ENCODE measurements around the gene TTI1. TPM values are rescaled to one million over a fixed set of nuclear protein-coding genes. Genes with fewer than 3 reads are reported as not detected.

TTI1 gene
- polyA plus RNA-seq, 1 of the 3 experiments (the other 2 are of a cell fraction) = 15.6 TPM

GRCh38 chr20:38059832-38060231 lies 26.6 kb upstream of the TTI1 start:
- WGBS (ENCODE audit: low lambda C conversion rate) = 91% methylated on average over 5 of the region's 5 CpGs
- H3K9me2 ChIP-seq = no peaks in the 10 kb centered on the region
- CTCF ChIA-PET = interaction anchor here (1.2 to 32.1 kb wide), 5 partner anchors 14 to 164 kb away, joined by 4 to 725 read pairs (median 54); no protein-coding TSS in a partner anchor
- H3K4me2 ChIP-seq = no peak overlapping the region
- no peak for TF ChIP-seq RAD21 (IDR thresholded peaks at IDR 0.05; ENCODE audit: low read length)
- TF ChIP-seq CTCF (IDR thresholded peaks at IDR 0.05) = no peak
- no peak for TF ChIP-seq USF2 (IDR thresholded peaks at IDR 0.05; ENCODE audit: borderline replicate concordance, low read depth, low read length)
- no peak for TF ChIP-seq USF1 (IDR thresholded peaks at IDR 0.05; ENCODE audit: borderline replicate concordance, low read depth)
- no peak for TF ChIP-seq NRF1 (IDR thresholded peaks at IDR 0.05; ENCODE audit: low read depth, low read length)
- TF ChIP-seq REST (IDR thresholded peaks at IDR 0.05; ENCODE audit: low read depth, low read length) = no peak
- no peak for TF ChIP-seq SMC3 (IDR thresholded peaks at IDR 0.05; ENCODE audit: low read depth, low read length)
- TF ChIP-seq MXI1 (IDR thresholded peaks at IDR 0.05; ENCODE audit: low read depth, low read length) = no peak
- TF ChIP-seq POLR2AphosphoS5 (IDR thresholded peaks at IDR 0.05; ENCODE audit: low read depth, low read length) = no peak
- no peak for TF ChIP-seq GABPA (IDR thresholded peaks at IDR 0.05; ENCODE audit: low read depth)
- TF ChIP-seq FOXJ3 (CRISPR knock-in tag; IDR thresholded peaks at IDR 0.05) = no peak
- TF ChIP-seq YY1 (IDR thresholded peaks at IDR 0.05; ENCODE audit: low read depth) = no peak
- no peak for TF ChIP-seq JUND (IDR thresholded peaks at IDR 0.05)
- TF ChIP-seq ZBTB33 (IDR thresholded peaks at IDR 0.05; ENCODE audit: borderline replicate concordance, low read depth) = no peak
- TF ChIP-seq CHD2 (IDR thresholded peaks at IDR 0.05; ENCODE audit: low read length, partially characterized antibody) = no peak
- TF ChIP-seq NFIC (IDR thresholded peaks at IDR 0.05; ENCODE audit: borderline replicate concordance) = no peak
- TF ChIP-seq PBX3 (IDR thresholded peaks at IDR 0.05) = no peak
- no peak for TF ChIP-seq RFX5 (IDR thresholded peaks at IDR 0.05; ENCODE audit: low read length)
- POLR2A ChIA-PET = no interaction called here
- peaks cover 66 to 81% of the 10 kb centered on the region in 2 experiments for H3K36me3 ChIP-seq (replicated peaks in 1 of 2; ENCODE audit: control insufficient read depth in 1 of 2, insufficient read depth in 2 of 2, low read length in 1 of 2)
- peaks cover 10% of the 10 kb centered on the region; the same call in 1 of the 2 replicates for H4K20me1 ChIP-seq (ENCODE audit: insufficient read depth)
- H3K9ac ChIP-seq = no peak overlapping the region
- H2AFZ ChIP-seq (ENCODE audit: low read depth) = no peak overlapping the region
- peaks cover 30% of the 10 kb centered on the region for H3K79me2 ChIP-seq (ENCODE audit: insufficient read depth)
- no peaks in the 10 kb centered on the region for H3K9me3 ChIP-seq
- no peak overlapping the region for H3K4me3 ChIP-seq (ENCODE audit: low read depth in 2 of 2, low read length in 1 of 2)
- DNase-seq = no peak
- H3K4me1 ChIP-seq (ENCODE audit: control insufficient read depth in 1 of 2, insufficient read depth in 2 of 2, low read depth in 1 of 2, low read length in 1 of 2) = no peaks in the 10 kb centered on the region; a peak in 2 of 4 replicates
- H3K27ac ChIP-seq (ENCODE audit: low read depth in 2 of 2, low read length in 1 of 2) = no peak overlapping the region
- H3K27me3 ChIP-seq (ENCODE audit: insufficient read depth) = no peaks in the 10 kb centered on the region
- peaks cover 18% of the 10 kb centered on the region for H3F3A ChIP-seq (replicated peaks; ENCODE audit: insufficient read depth)
